IMR-90 (cell line): Measurements from ENCODE around the gene GLG1. TPM values are rescaled to one million over a fixed set of nuclear protein-coding genes. Genes with fewer than 3 reads are reported as not detected.

ENCODE experiments used
- ATAC-seq: fragments of 200-7000 bp; cut with Tn5 transposase; 2 replicates; pipeline ENCODE4 v1.9.1; 2020; ENCODE audit warnings: low read depth, mild to moderate bottlenecking, moderate library complexity
- BruUV-seq: library from RNA; stranded (reverse); fragments of 400-500 nt; replicated peaks from 2 replicates; lab custom pipeline; 2021; lab: Mats Ljungman, UMichigan
- CTCF ChIA-PET: fragments of 300-600 bp; formaldehyde crosslinking; extraction: SDS; loops from one replicate; lab custom pipeline; 2021; ENCODE audit warnings: antibody characterized with exemption; lab: Yijun Ruan, JAX
- POLR2A ChIA-PET: fragments of 300-600 bp; sonication (Branson Sonifier 250); formaldehyde crosslinking; loops from one replicate; lab custom pipeline; 2022; ENCODE audit warnings: antibody characterized with exemption; ENCODE audit not compliant: unreplicated experiment; lab: Charles Lee
- DNase-seq: peaks from one replicate; pipeline ENCODE4 v3.0.0; 2013
- H2AFZ ChIP-seq: replicated peaks from 2 replicates; pipeline ENCODE3; 2013; ENCODE audit warnings: low read length, mild to moderate bottlenecking; ENCODE audit not compliant: poor library complexity
- H2AK5ac ChIP-seq: 2 replicates; pipeline ENCODE4 v1.6.1; 2013; ENCODE audit warnings: low read depth, low read length, inconsistent platforms
- H2AK9ac ChIP-seq: replicated peaks from 2 replicates; pipeline ENCODE3; 2013; ENCODE audit warnings: mild to moderate bottlenecking, low read depth, low read length, moderate library complexity; ENCODE audit not compliant: poor library complexity
- H2BK120ac ChIP-seq: 2 replicates; pipeline ENCODE4 v1.6.1; 2013; ENCODE audit warnings: low read depth, low read length, inconsistent platforms
- H2BK15ac ChIP-seq: 3 replicates; pipeline ENCODE4 v1.6.1; 2013; ENCODE audit warnings: low read depth, low read length, inconsistent platforms
- H2BK20ac ChIP-seq: 2 replicates; pipeline ENCODE4 v1.6.1; 2013; ENCODE audit warnings: low read depth, mild to moderate bottlenecking, inconsistent platforms, low read length, moderate library complexity
- H2BK5ac ChIP-seq: 2 replicates; pipeline ENCODE4 v1.6.1; 2013; ENCODE audit warnings: mild to moderate bottlenecking, low read depth, low read length, inconsistent platforms; ENCODE audit not compliant: poor library complexity, severe bottlenecking
- H3K14ac ChIP-seq: replicated peaks from 2 replicates; pipeline ENCODE4 v1.6.1; 2013; ENCODE audit warnings: low read depth, low read length, inconsistent platforms
- H3K18ac ChIP-seq: 2 replicates; pipeline ENCODE4 v1.6.1; 2013; ENCODE audit warnings: low read depth, low read length, control low read depth
- H3K23ac ChIP-seq: 2 replicates; pipeline ENCODE4 v1.6.1; 2013; ENCODE audit warnings: low read depth, low read length, inconsistent platforms
- H3K27ac ChIP-seq: 2 replicates; pipeline ENCODE4 v1.5.1; 2013; ENCODE audit warnings: mild to moderate bottlenecking, control low read depth, low read length; ENCODE audit not compliant: insufficient read depth
- H3K27me3 ChIP-seq: 2 replicates; pipeline ENCODE4 v1.6.1; 2013; ENCODE audit warnings: low read length; ENCODE audit not compliant: control insufficient read depth, insufficient read depth
- H3K36me3 ChIP-seq: 2 replicates; pipeline ENCODE4 v1.6.1; 2013; ENCODE audit warnings: low read length, mixed read lengths; ENCODE audit not compliant: control insufficient read depth, insufficient read depth
- H3K4ac ChIP-seq: 2 replicates; pipeline ENCODE4 v1.6.1; 2013; ENCODE audit warnings: low read depth, low read length, inconsistent platforms
- H3K4me1 ChIP-seq: 2 replicates; pipeline ENCODE4 v1.6.1; 2013; ENCODE audit warnings: low read length, mixed read lengths; ENCODE audit not compliant: control insufficient read depth, insufficient read depth
- H3K4me2 ChIP-seq: 2 replicates; pipeline ENCODE4 v1.6.1; 2013; ENCODE audit warnings: low read depth, mild to moderate bottlenecking, control low read depth, low read length, moderate library complexity
- H3K4me3 ChIP-seq: 2 replicates; pipeline ENCODE4 v1.5.1; 2013; ENCODE audit warnings: low read depth, mild to moderate bottlenecking, control low read depth, low read length, moderate library complexity; ENCODE audit not compliant: insufficient read depth
- H3K56ac ChIP-seq: 2 replicates; pipeline ENCODE4 v1.6.1; 2013; ENCODE audit warnings: low read length, inconsistent platforms; ENCODE audit not compliant: insufficient read depth; ENCODE audit errors: extremely low read depth
- H3K79me1 ChIP-seq, 2 experiments: 2 replicates each; pipeline ENCODE4 v1.6.1; 2013; ENCODE audit warnings: low read length in 2 of 2, inconsistent platforms in 1 of 2, low read depth in 1 of 2
- H3K9ac ChIP-seq: 2 replicates; pipeline ENCODE4 v1.6.1; 2013; ENCODE audit warnings: low read depth, low read length, control low read depth
- H3K9me1 ChIP-seq: 2 replicates; pipeline ENCODE4 v1.6.1; 2013; ENCODE audit warnings: low read length, inconsistent platforms; ENCODE audit not compliant: insufficient read depth
- H3K9me3 ChIP-seq: 2 replicates; pipeline ENCODE4 v1.6.1; 2013; ENCODE audit warnings: low read length; ENCODE audit not compliant: control insufficient read depth, insufficient read depth
- H4K20me1 ChIP-seq: 2 replicates; pipeline ENCODE4 v1.6.1; 2013; ENCODE audit warnings: low read length, inconsistent platforms; ENCODE audit not compliant: insufficient read depth
- H4K5ac ChIP-seq: 2 replicates; pipeline ENCODE4 v1.6.1; 2013; ENCODE audit warnings: mild to moderate bottlenecking, low read depth, low read length, control low read depth
- H4K8ac ChIP-seq, 2 experiments: 2 replicates each; pipeline ENCODE4 v1.6.1; 2013; ENCODE audit warnings: low read depth in 2 of 2, low read length in 2 of 2, control low read depth in 1 of 2, inconsistent platforms in 1 of 2
- H4K91ac ChIP-seq: 2 replicates; pipeline ENCODE4 v1.6.1; 2013; ENCODE audit warnings: low read depth, low read length, inconsistent platforms; ENCODE audit not compliant: insufficient read depth
- BHLHE40 ChIP-seq: fragments of 150-350 bp; IDR thresholded peaks from 2 replicates; pipeline ENCODE4 v1.6.1; 2016; ENCODE audit warnings: mild to moderate bottlenecking, low read depth, low read length
- CEBPB ChIP-seq: IDR thresholded peaks from 2 replicates; pipeline ENCODE4 v1.6.1; 2012; ENCODE audit warnings: low read depth, low read length, improper control_type of control experiment
- CHD1 ChIP-seq: IDR thresholded peaks from 2 replicates; pipeline ENCODE4 v1.6.1; 2012; ENCODE audit warnings: low read depth, low read length, improper control_type of control experiment
- MAFK ChIP-seq: IDR thresholded peaks from 2 replicates; pipeline ENCODE4 v1.6.1; 2012; ENCODE audit warnings: low read depth, low read length, improper control_type of control experiment
- MAZ ChIP-seq: IDR thresholded peaks from 2 replicates; pipeline ENCODE4 v1.6.1; 2012; ENCODE audit warnings: low read depth, mild to moderate bottlenecking, low read length, improper control_type of control experiment, moderate library complexity, borderline replicate concordance
- MXI1 ChIP-seq: IDR thresholded peaks from 2 replicates; pipeline ENCODE4 v1.6.1; 2012; ENCODE audit warnings: low read depth, mild to moderate bottlenecking, low read length, moderate library complexity, borderline replicate concordance
- NFE2L2 ChIP-seq: fragments of 150-350 bp; IDR thresholded peaks from 2 replicates; pipeline ENCODE4 v1.6.1; 2016; ENCODE audit warnings: low read depth, mild to moderate bottlenecking, low read length
- POLR2A ChIP-seq: IDR thresholded peaks from 2 replicates; pipeline ENCODE4 v1.6.1; 2012; ENCODE audit warnings: mild to moderate bottlenecking, low read depth, low read length
- RAD21 ChIP-seq: IDR thresholded peaks from 2 replicates; pipeline ENCODE4 v1.6.1; 2012; ENCODE audit warnings: low read length, improper control_type of control experiment
- RCOR1 ChIP-seq: IDR thresholded peaks from 2 replicates; pipeline ENCODE4 v1.6.1; 2012; ENCODE audit warnings: mild to moderate bottlenecking, low read length, improper control_type of control experiment; ENCODE audit not compliant: insufficient replicate concordance
- RFX5 ChIP-seq: IDR thresholded peaks from 2 replicates; pipeline ENCODE4 v1.8.0; 2012; ENCODE audit warnings: low read depth, mild to moderate bottlenecking, low read length, moderate library complexity
- SMC3 ChIP-seq: fragments of 150-350 bp; IDR thresholded peaks from 2 replicates; pipeline ENCODE4 v1.6.1; 2016; ENCODE audit warnings: low read depth, mild to moderate bottlenecking, antibody characterized with exemption, low read length, moderate library complexity
- WGBS, 2 experiments: methylation state at CpG; one replicate each; pipeline versions ENCODE4 v1.1.5 to v1.1.7; 2013; ENCODE audit warnings: missing lambda C conversion rate in 2 of 2; ENCODE audit not compliant: insufficient read length in 1 of 2; ENCODE audit errors: extremely low coverage in 2 of 2; 5-methylcytosine and 5-hydroxymethylcytosine counted together
- dilution Hi-C: fragments of 300-500 bp; cut with HindIII; formaldehyde crosslinking; loops from one replicate; pipeline ENCODE4 v1.14.3; 2018; ENCODE audit warnings: low sequenced_read_pairs; ENCODE audit not compliant: unreplicated experiment
- in situ Hi-C: fragments of 300-500 bp; cut with MboI; formaldehyde crosslinking; loops from 3 replicates; pipeline ENCODE4 v1.14.3; 2019; ENCODE audit warnings: low sequenced_read_pairs, inconsistent platforms, mixed read lengths
- intact Hi-C: fragments of 100-400 bp; cut with micrococcal nuclease; formaldehyde crosslinking; loops from 2 replicates; pipeline ENCODE4 v1.10.0; 2022
- polyA plus RNA-seq, 3 experiments: library from polyadenylated mRNA; depleted of rRNA; stranded (reverse); fragments of >200 nt; gene quantifications; 2 replicates each; pipeline ENCODE4 v1.2.3, GENCODE V29; 2012; ENCODE audit warnings: low replicate concordance in 1 of 3
- total RNA-seq: library from RNA; depleted of rRNA; stranded (reverse); fragments of >200 nt; gene quantifications from 2 replicates; pipeline ENCODE4 v1.2.3, GENCODE V29; 2012
- TF ChIP-seq, protein P1 (sequence below): fragments of 150-350 bp; IDR thresholded peaks from 2 replicates; pipeline ENCODE4 v1.6.1; 2017; ENCODE audit warnings: mild to moderate bottlenecking, antibody characterized with exemption, low read length, low read depth
- TF ChIP-seq, protein P2 (sequence below): fragments of 150-350 bp; IDR thresholded peaks from 2 replicates; pipeline ENCODE4 v1.6.1; 2016; ENCODE audit warnings: low read depth, mild to moderate bottlenecking, low read length, moderate library complexity, borderline replicate concordance
- TF ChIP-seq, protein P3 (sequence below): conservative IDR thresholded peaks from 2 replicates; pipeline ENCODE4 v1.5.1; 2012; ENCODE audit warnings: mild to moderate bottlenecking, low read depth, low read length, improper control_type of control experiment

GLG1 gene
- total and polyA plus RNA-seq, 2 of the 4 experiments (the other 2 are of a cell fraction), result 91.0 to 107 TPM

DNA sequence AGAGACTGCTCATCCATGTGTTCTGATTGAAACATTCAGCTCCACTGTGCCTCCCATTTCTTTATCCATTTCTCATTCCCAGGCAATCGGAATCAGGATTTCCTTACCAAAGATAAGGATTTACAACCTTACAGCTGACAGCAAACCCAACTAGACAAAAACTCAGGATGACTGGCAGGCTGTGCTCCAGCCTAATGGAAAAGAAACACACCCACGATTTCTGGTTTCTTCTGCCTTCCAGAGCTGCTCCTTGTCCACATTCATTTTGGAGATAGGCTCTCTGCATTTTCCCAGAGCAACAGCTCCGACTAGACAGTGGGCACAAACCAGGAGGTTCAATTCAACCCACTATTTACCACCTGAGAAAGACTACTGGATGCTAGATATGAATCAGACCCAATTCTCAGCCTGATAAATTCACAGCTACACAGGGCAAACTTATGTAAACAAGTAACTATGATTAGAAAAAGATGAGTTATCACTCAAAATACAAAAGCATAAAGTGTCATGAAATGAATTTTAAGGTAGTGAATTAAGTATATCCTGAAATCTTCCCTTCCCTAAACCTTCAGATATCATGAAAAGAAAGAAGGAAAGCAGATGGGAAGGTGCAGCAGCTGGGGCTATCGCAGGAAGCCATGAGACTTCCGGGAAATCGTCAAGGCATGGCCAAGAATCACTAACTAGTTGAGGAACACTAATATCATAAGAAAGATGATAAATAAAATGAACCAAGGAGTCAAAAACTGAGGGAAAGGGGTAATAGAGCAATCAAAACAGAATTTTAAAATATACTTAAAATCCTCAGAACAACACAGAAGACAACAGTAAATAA lies 140.8 kb downstream of the GLG1 start:
- intact Hi-C loops, result no loop called here
- H4K5ac ChIP-seq, result no peak overlapping the region
- ATAC-seq (no peak), DNase-seq (no peak)
- H3K4me2 ChIP-seq, result no peak overlapping the region
- H3K23ac ChIP-seq, result no peak overlapping the region
- H2AK5ac ChIP-seq, result no peak overlapping the region
- CTCF ChIA-PET, result no interaction called here
- H2BK15ac ChIP-seq, result no peak overlapping the region
- H2BK120ac ChIP-seq, result no peak overlapping the region
- H3K18ac ChIP-seq, result no peak overlapping the region
- no peak overlapping the region for H2AK9ac ChIP-seq
- H4K8ac ChIP-seq, result no peak overlapping the region
- H2BK5ac ChIP-seq, result no peak overlapping the region
- no peak overlapping the region for H2BK20ac ChIP-seq
- no peaks in the 10 kb centered on the region for H4K20me1 ChIP-seq
- no CpG with 5 or more reads among the region's 6 CpGs for WGBS, 2 experiments
- no peaks in the 10 kb centered on the region for H3K27me3 ChIP-seq
- no peak overlapping the region for H3K56ac ChIP-seq
- H3K9me3 ChIP-seq, result no peaks in the 10 kb centered on the region
- no peak overlapping the region for H3K14ac ChIP-seq
- H3K4ac ChIP-seq, result no peak overlapping the region
- H3K9ac ChIP-seq, result no peak overlapping the region
- peaks cover 0 to 9% of the 10 kb centered on the region in 2 experiments; a peak in 3 of 4 replicates for H3K79me1 ChIP-seq
- no peaks in the 10 kb centered on the region; the same call in 1 of the 2 replicates for H3K9me1 ChIP-seq
- POLR2A ChIA-PET, result no interaction called here
- H2AFZ ChIP-seq, result no peak overlapping the region
- dilution Hi-C loops, result no loop called here
- H3K36me3 ChIP-seq, result peaks cover 62% of the 10 kb centered on the region
- no TSS peak for BruUV-seq
- in situ Hi-C loops, result no loop called here
- H3K4me1 ChIP-seq, result no peaks in the 10 kb centered on the region
- no peak overlapping the region for H3K4me3 ChIP-seq
- H4K91ac ChIP-seq, result no peak overlapping the region
- no peak overlapping the region for H3K27ac ChIP-seq
- no peak for TF ChIP-seq MXI1
- TF ChIP-seq, protein P1, sequence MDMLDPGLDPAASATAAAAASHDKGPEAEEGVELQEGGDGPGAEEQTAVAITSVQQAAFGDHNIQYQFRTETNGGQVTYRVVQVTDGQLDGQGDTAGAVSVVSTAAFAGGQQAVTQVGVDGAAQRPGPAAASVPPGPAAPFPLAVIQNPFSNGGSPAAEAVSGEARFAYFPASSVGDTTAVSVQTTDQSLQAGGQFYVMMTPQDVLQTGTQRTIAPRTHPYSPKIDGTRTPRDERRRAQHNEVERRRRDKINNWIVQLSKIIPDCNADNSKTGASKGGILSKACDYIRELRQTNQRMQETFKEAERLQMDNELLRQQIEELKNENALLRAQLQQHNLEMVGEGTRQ, result no peak
- TF ChIP-seq BHLHE40, result no peak
- no peak for TF ChIP-seq SMC3
- TF ChIP-seq MAZ, result no peak
- TF ChIP-seq CEBPB, result no peak
- TF ChIP-seq, protein P2, sequence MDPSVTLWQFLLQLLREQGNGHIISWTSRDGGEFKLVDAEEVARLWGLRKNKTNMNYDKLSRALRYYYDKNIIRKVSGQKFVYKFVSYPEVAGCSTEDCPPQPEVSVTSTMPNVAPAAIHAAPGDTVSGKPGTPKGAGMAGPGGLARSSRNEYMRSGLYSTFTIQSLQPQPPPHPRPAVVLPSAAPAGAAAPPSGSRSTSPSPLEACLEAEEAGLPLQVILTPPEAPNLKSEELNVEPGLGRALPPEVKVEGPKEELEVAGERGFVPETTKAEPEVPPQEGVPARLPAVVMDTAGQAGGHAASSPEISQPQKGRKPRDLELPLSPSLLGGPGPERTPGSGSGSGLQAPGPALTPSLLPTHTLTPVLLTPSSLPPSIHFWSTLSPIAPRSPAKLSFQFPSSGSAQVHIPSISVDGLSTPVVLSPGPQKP, result no peak
- TF ChIP-seq RFX5, result no peak
- no peak for TF ChIP-seq NFE2L2
- TF ChIP-seq CHD1, result no peak
- TF ChIP-seq RAD21, result no peak
- no peak for TF ChIP-seq RCOR1
- no peak for TF ChIP-seq POLR2A
- TF ChIP-seq MAFK, result no peak
- TF ChIP-seq, protein P3, sequence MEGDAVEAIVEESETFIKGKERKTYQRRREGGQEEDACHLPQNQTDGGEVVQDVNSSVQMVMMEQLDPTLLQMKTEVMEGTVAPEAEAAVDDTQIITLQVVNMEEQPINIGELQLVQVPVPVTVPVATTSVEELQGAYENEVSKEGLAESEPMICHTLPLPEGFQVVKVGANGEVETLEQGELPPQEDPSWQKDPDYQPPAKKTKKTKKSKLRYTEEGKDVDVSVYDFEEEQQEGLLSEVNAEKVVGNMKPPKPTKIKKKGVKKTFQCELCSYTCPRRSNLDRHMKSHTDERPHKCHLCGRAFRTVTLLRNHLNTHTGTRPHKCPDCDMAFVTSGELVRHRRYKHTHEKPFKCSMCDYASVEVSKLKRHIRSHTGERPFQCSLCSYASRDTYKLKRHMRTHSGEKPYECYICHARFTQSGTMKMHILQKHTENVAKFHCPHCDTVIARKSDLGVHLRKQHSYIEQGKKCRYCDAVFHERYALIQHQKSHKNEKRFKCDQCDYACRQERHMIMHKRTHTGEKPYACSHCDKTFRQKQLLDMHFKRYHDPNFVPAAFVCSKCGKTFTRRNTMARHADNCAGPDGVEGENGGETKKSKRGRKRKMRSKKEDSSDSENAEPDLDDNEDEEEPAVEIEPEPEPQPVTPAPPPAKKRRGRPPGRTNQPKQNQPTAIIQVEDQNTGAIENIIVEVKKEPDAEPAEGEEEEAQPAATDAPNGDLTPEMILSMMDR, result no peak
